ENCODE measurements around the gene PLXNA1. TPM values are rescaled to one million over a fixed set of nuclear protein-coding genes. Genes with fewer than 3 reads are reported as not detected.

Gene PLXNA1
- total and polyA plus RNA-seq, 2 of the 8 experiments (the other 6 are each of a cell fraction or from before 2014, with no cell fraction given): 47.5 to 54.9 TPM

DNA sequence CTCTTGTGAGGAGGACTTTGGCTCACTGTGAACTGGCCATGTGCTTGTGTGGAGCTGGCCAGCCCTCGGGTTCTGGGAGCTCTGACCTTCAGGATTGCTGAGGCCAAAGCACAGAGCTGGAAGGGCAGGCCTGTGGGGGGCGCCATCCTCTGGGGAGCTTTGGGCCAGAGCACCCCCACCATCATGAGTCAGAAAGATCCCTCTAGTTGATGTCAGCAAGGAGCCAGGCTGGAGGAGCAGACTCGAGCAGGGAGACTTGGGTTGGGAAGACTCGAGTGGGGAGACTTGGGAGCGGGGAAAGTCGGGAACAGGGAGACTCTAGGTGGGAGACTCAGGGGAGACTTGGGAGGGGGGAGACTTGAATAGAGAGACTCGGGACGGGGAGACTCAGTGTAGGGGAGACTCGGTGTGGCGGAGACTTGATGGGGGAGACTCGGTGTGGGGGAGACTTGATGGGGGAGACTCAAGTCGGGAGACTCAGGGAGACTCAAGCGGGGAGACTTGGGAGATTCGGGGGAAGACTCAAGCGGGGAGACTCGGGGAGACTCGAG is 37.7 kb upstream of the PLXNA1 start:
- WGBS, 2 experiments (ENCODE audit: extremely low coverage in 1 of 2, insufficient coverage in 1 of 2, insufficient read length in 1 of 2, insufficient replicate concordance in 2 of 2, low coverage in 1 of 2, low lambda C conversion rate in 2 of 2, missing lambda C conversion rate in 1 of 2): 86% methylated on average over 14 of the region's 17 CpGs; no CpG with 5 or more reads in 1 of the 2 experiments
- no peak overlapping the region for H4K5ac ChIP-seq (ENCODE audit: insufficient read length, low read depth, low read length)
- no peaks in the 10 kb centered on the region for H3K79me1 ChIP-seq (ENCODE audit: low read depth, low read length)
- no peak overlapping the region for H2BK5ac ChIP-seq (ENCODE audit: low read depth, low read length)
- DNase-seq (ENCODE audit: low read depth in 1 of 2, low spot score in 2 of 2) (no peak), FAIRE-seq (no peak)
- H3K23ac ChIP-seq (ENCODE audit: insufficient read length): no peak overlapping the region
- H2AK5ac ChIP-seq (ENCODE audit: low read depth, low read length): no peak overlapping the region
- no peak overlapping the region for H3K56ac ChIP-seq (replicated peaks; ENCODE audit: insufficient read length, low read depth, low read length)
- no peak overlapping the region for H3K9ac ChIP-seq (replicated peaks in 1 of 4; ENCODE audit: extremely low read depth in 1 of 4, low read depth in 3 of 4, low read length in 3 of 4)
- no peaks in the 10 kb centered on the region for H3K36me3 ChIP-seq (ENCODE audit: control insufficient read depth in 2 of 4, insufficient read depth in 4 of 4, low read length in 3 of 4)
- no peaks in the 10 kb centered on the region for H3K4me1 ChIP-seq (replicated peaks in 1 of 4; ENCODE audit: control insufficient read depth in 3 of 4, insufficient read depth in 4 of 4, low read length in 3 of 4)
- H4K91ac ChIP-seq (replicated peaks; ENCODE audit: insufficient read length, low read length): no peak overlapping the region
- H2BK12ac ChIP-seq (ENCODE audit: low read depth, low read length): no peak overlapping the region
- no peak overlapping the region for H3K18ac ChIP-seq (ENCODE audit: extremely low read depth, low read length)
- H4K8ac ChIP-seq (ENCODE audit: extremely low read depth, insufficient read depth, low read length): no peak overlapping the region
- no peak overlapping the region for H3K4ac ChIP-seq (replicated peaks; ENCODE audit: insufficient read length, low read depth, low read length)
- no peak overlapping the region for H3K27ac ChIP-seq (ENCODE audit: low read depth, low read length)
- H3K14ac ChIP-seq (ENCODE audit: insufficient read length): no peak overlapping the region
- no peak overlapping the region for H3K4me3 ChIP-seq (ENCODE audit: extremely low read depth in 1 of 4, insufficient read depth in 2 of 4, low read depth in 3 of 4, low read length in 4 of 4)
- H3K79me2 ChIP-seq (ENCODE audit: control insufficient read depth in 1 of 2, insufficient read depth in 2 of 2, low read length in 2 of 2): no peaks in the 10 kb centered on the region
- ChIA-PET POLR2A (ENCODE audit: partially characterized antibody) (interaction anchor here (0.6 kb wide), 1 partner anchor 212 kb away, joined by 4 read pairs; no protein-coding TSS in a partner anchor), CTCF (ENCODE audit: partially characterized antibody) (interaction anchor here (0.6 to 5.0 kb wide), 13 partner anchors 8 to 1786 kb away, joined by 3 to 24 read pairs (median 3); no protein-coding TSS in a partner anchor)
- H4K20me1 ChIP-seq (replicated peaks in 1 of 2; ENCODE audit: control insufficient read depth in 1 of 2, insufficient read depth in 2 of 2, low read length in 2 of 2): peaks cover 0 to 2% of the 10 kb centered on the region in 2 experiments
- H2AFZ ChIP-seq (ENCODE audit: low read length): no peak overlapping the region
- no peak overlapping the region for H2BK120ac ChIP-seq (replicated peaks; ENCODE audit: low read depth, low read length)
- H3K4me2 ChIP-seq (ENCODE audit: insufficient read depth in 1 of 2, low read depth in 2 of 2, low read length in 2 of 2): no peak overlapping the region
- H3K9me3 ChIP-seq (ENCODE audit: insufficient read depth in 2 of 2, low read depth in 1 of 2, low read length in 1 of 2): no peaks in the 10 kb centered on the region
- H3K27me3 ChIP-seq (replicated peaks in 1 of 4; ENCODE audit: control insufficient read depth in 3 of 4, extremely low read depth in 1 of 4, insufficient read depth in 3 of 4, low read length in 3 of 4): no peaks in the 10 kb centered on the region
- no peak overlapping the region for H2BK20ac ChIP-seq (ENCODE audit: low read length)
- H2BK15ac ChIP-seq (ENCODE audit: low read length): no peak overlapping the region
- H3K23me2 ChIP-seq (ENCODE audit: low read depth, low read length): no peaks in the 10 kb centered on the region
- TF ChIP-seq SP2 (IDR thresholded peaks at IDR 0.05; ENCODE audit: low read length) (no peak), ASH2L (IDR thresholded peaks at IDR 0.05; ENCODE audit: low read length) (no peak), SUZ12 (IDR thresholded peaks at IDR 0.05; ENCODE audit: low read length) (no peak), ZNF274 (IDR thresholded peaks at IDR 0.05; ENCODE audit: borderline replicate concordance, extremely low read depth, low read length) (no peak), TBP (IDR thresholded peaks at IDR 0.05; ENCODE audit: low read depth, low read length) (no peak), BACH1 (IDR thresholded peaks at IDR 0.05; ENCODE audit: low read length) (no peak), POLR2A (IDR thresholded peaks at IDR 0.05; ENCODE audit: control extremely low read depth in 1 of 2, low read depth in 2 of 2, low read length in 2 of 2) (no peak), RAD21 (IDR thresholded peaks at IDR 0.05 in 1 of 2, conservative IDR thresholded peaks at IDR 0.05 in 1 of 2; ENCODE audit: low read depth in 2 of 2, low read length in 2 of 2) (peak; percentile 33 to 59; a peak in 3 of 4 replicates)
- TF ChIP-seq, protein P1, sequence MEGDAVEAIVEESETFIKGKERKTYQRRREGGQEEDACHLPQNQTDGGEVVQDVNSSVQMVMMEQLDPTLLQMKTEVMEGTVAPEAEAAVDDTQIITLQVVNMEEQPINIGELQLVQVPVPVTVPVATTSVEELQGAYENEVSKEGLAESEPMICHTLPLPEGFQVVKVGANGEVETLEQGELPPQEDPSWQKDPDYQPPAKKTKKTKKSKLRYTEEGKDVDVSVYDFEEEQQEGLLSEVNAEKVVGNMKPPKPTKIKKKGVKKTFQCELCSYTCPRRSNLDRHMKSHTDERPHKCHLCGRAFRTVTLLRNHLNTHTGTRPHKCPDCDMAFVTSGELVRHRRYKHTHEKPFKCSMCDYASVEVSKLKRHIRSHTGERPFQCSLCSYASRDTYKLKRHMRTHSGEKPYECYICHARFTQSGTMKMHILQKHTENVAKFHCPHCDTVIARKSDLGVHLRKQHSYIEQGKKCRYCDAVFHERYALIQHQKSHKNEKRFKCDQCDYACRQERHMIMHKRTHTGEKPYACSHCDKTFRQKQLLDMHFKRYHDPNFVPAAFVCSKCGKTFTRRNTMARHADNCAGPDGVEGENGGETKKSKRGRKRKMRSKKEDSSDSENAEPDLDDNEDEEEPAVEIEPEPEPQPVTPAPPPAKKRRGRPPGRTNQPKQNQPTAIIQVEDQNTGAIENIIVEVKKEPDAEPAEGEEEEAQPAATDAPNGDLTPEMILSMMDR (IDR thresholded peaks at IDR 0.05; ENCODE audit: control extremely low read depth in 1 of 3, insufficient read depth in 1 of 3, low read depth in 1 of 3, low read length in 3 of 3): peak; percentile 46 to 65 (median 60)
- TF ChIP-seq, protein P2, sequence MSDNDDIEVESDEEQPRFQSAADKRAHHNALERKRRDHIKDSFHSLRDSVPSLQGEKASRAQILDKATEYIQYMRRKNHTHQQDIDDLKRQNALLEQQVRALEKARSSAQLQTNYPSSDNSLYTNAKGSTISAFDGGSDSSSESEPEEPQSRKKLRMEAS (IDR thresholded peaks at IDR 0.05): 0 out of 2 replicates have a peak, but pooled peaks have one; percentile 21

Measured in H1 (cell line).